IMR-90 (cell line): ENCODE data around the gene CPXM1. TPM values are rescaled to one million over a fixed set of nuclear protein-coding genes. Genes with fewer than 3 reads are reported as not detected.

ENCODE experiments used
- ATAC-seq: fragments of 200-7000 bp; cut with Tn5 transposase; 2 replicates; pipeline ENCODE4 v1.9.1; 2020; ENCODE audit warnings: low read depth, mild to moderate bottlenecking, moderate library complexity
- BruUV-seq: library from RNA; stranded (reverse); fragments of 400-500 nt; replicated peaks from 2 replicates; lab custom pipeline; 2021; lab: Mats Ljungman, UMichigan
- CTCF ChIA-PET: fragments of 300-600 bp; formaldehyde crosslinking; extraction: SDS; loops from one replicate; lab custom pipeline; 2021; ENCODE audit warnings: antibody characterized with exemption; lab: Yijun Ruan, JAX
- POLR2A ChIA-PET: fragments of 300-600 bp; sonication (Branson Sonifier 250); formaldehyde crosslinking; loops from one replicate; lab custom pipeline; 2022; ENCODE audit warnings: antibody characterized with exemption; ENCODE audit not compliant: unreplicated experiment; lab: Charles Lee
- DNase-seq: peaks from one replicate; pipeline ENCODE4 v3.0.0; 2013
- H2AFZ ChIP-seq: replicated peaks from 2 replicates; pipeline ENCODE3; 2013; ENCODE audit warnings: low read length, mild to moderate bottlenecking; ENCODE audit not compliant: poor library complexity
- H2AK5ac ChIP-seq: 2 replicates; pipeline ENCODE4 v1.6.1; 2013; ENCODE audit warnings: low read depth, low read length, inconsistent platforms
- H2AK9ac ChIP-seq: replicated peaks from 2 replicates; pipeline ENCODE3; 2013; ENCODE audit warnings: mild to moderate bottlenecking, low read depth, low read length, moderate library complexity; ENCODE audit not compliant: poor library complexity
- H2BK120ac ChIP-seq: 2 replicates; pipeline ENCODE4 v1.6.1; 2013; ENCODE audit warnings: low read depth, low read length, inconsistent platforms
- H2BK15ac ChIP-seq: 3 replicates; pipeline ENCODE4 v1.6.1; 2013; ENCODE audit warnings: low read depth, low read length, inconsistent platforms
- H2BK20ac ChIP-seq: 2 replicates; pipeline ENCODE4 v1.6.1; 2013; ENCODE audit warnings: low read depth, mild to moderate bottlenecking, inconsistent platforms, low read length, moderate library complexity
- H2BK5ac ChIP-seq: 2 replicates; pipeline ENCODE4 v1.6.1; 2013; ENCODE audit warnings: mild to moderate bottlenecking, low read depth, low read length, inconsistent platforms; ENCODE audit not compliant: poor library complexity, severe bottlenecking
- H3K14ac ChIP-seq: replicated peaks from 2 replicates; pipeline ENCODE4 v1.6.1; 2013; ENCODE audit warnings: low read depth, low read length, inconsistent platforms
- H3K18ac ChIP-seq: 2 replicates; pipeline ENCODE4 v1.6.1; 2013; ENCODE audit warnings: low read depth, low read length, control low read depth
- H3K23ac ChIP-seq: 2 replicates; pipeline ENCODE4 v1.6.1; 2013; ENCODE audit warnings: low read depth, low read length, inconsistent platforms
- H3K27ac ChIP-seq: 2 replicates; pipeline ENCODE4 v1.5.1; 2013; ENCODE audit warnings: mild to moderate bottlenecking, control low read depth, low read length; ENCODE audit not compliant: insufficient read depth
- H3K27me3 ChIP-seq: 2 replicates; pipeline ENCODE4 v1.6.1; 2013; ENCODE audit warnings: low read length; ENCODE audit not compliant: control insufficient read depth, insufficient read depth
- H3K36me3 ChIP-seq: 2 replicates; pipeline ENCODE4 v1.6.1; 2013; ENCODE audit warnings: low read length, mixed read lengths; ENCODE audit not compliant: control insufficient read depth, insufficient read depth
- H3K4ac ChIP-seq: 2 replicates; pipeline ENCODE4 v1.6.1; 2013; ENCODE audit warnings: low read depth, low read length, inconsistent platforms
- H3K4me1 ChIP-seq: 2 replicates; pipeline ENCODE4 v1.6.1; 2013; ENCODE audit warnings: low read length, mixed read lengths; ENCODE audit not compliant: control insufficient read depth, insufficient read depth
- H3K4me2 ChIP-seq: 2 replicates; pipeline ENCODE4 v1.6.1; 2013; ENCODE audit warnings: low read depth, mild to moderate bottlenecking, control low read depth, low read length, moderate library complexity
- H3K4me3 ChIP-seq: 2 replicates; pipeline ENCODE4 v1.5.1; 2013; ENCODE audit warnings: low read depth, mild to moderate bottlenecking, control low read depth, low read length, moderate library complexity; ENCODE audit not compliant: insufficient read depth
- H3K56ac ChIP-seq: 2 replicates; pipeline ENCODE4 v1.6.1; 2013; ENCODE audit warnings: low read length, inconsistent platforms; ENCODE audit not compliant: insufficient read depth; ENCODE audit errors: extremely low read depth
- H3K79me1 ChIP-seq, 2 experiments: 2 replicates each; pipeline ENCODE4 v1.6.1; 2013; ENCODE audit warnings: low read length in 2 of 2, inconsistent platforms in 1 of 2, low read depth in 1 of 2
- H3K9ac ChIP-seq: 2 replicates; pipeline ENCODE4 v1.6.1; 2013; ENCODE audit warnings: low read depth, low read length, control low read depth
- H3K9me1 ChIP-seq: 2 replicates; pipeline ENCODE4 v1.6.1; 2013; ENCODE audit warnings: low read length, inconsistent platforms; ENCODE audit not compliant: insufficient read depth
- H3K9me3 ChIP-seq: 2 replicates; pipeline ENCODE4 v1.6.1; 2013; ENCODE audit warnings: low read length; ENCODE audit not compliant: control insufficient read depth, insufficient read depth
- H4K20me1 ChIP-seq: 2 replicates; pipeline ENCODE4 v1.6.1; 2013; ENCODE audit warnings: low read length, inconsistent platforms; ENCODE audit not compliant: insufficient read depth
- H4K5ac ChIP-seq: 2 replicates; pipeline ENCODE4 v1.6.1; 2013; ENCODE audit warnings: mild to moderate bottlenecking, low read depth, low read length, control low read depth
- H4K8ac ChIP-seq, 2 experiments: 2 replicates each; pipeline ENCODE4 v1.6.1; 2013; ENCODE audit warnings: low read depth in 2 of 2, low read length in 2 of 2, control low read depth in 1 of 2, inconsistent platforms in 1 of 2
- H4K91ac ChIP-seq: 2 replicates; pipeline ENCODE4 v1.6.1; 2013; ENCODE audit warnings: low read depth, low read length, inconsistent platforms; ENCODE audit not compliant: insufficient read depth
- BHLHE40 ChIP-seq: fragments of 150-350 bp; IDR thresholded peaks from 2 replicates; pipeline ENCODE4 v1.6.1; 2016; ENCODE audit warnings: mild to moderate bottlenecking, low read depth, low read length
- CEBPB ChIP-seq: IDR thresholded peaks from 2 replicates; pipeline ENCODE4 v1.6.1; 2012; ENCODE audit warnings: low read depth, low read length, improper control_type of control experiment
- CHD1 ChIP-seq: IDR thresholded peaks from 2 replicates; pipeline ENCODE4 v1.6.1; 2012; ENCODE audit warnings: low read depth, low read length, improper control_type of control experiment
- FOS ChIP-seq: fragments of 150-350 bp; IDR thresholded peaks from 2 replicates; pipeline ENCODE4 v1.6.1; 2016; ENCODE audit warnings: low read depth, low read length
- MAFK ChIP-seq: IDR thresholded peaks from 2 replicates; pipeline ENCODE4 v1.6.1; 2012; ENCODE audit warnings: low read depth, low read length, improper control_type of control experiment
- MAZ ChIP-seq: IDR thresholded peaks from 2 replicates; pipeline ENCODE4 v1.6.1; 2012; ENCODE audit warnings: low read depth, mild to moderate bottlenecking, low read length, improper control_type of control experiment, moderate library complexity, borderline replicate concordance
- MXI1 ChIP-seq: IDR thresholded peaks from 2 replicates; pipeline ENCODE4 v1.6.1; 2012; ENCODE audit warnings: low read depth, mild to moderate bottlenecking, low read length, moderate library complexity, borderline replicate concordance
- NFE2L2 ChIP-seq: fragments of 150-350 bp; IDR thresholded peaks from 2 replicates; pipeline ENCODE4 v1.6.1; 2016; ENCODE audit warnings: low read depth, mild to moderate bottlenecking, low read length
- POLR2A ChIP-seq: IDR thresholded peaks from 2 replicates; pipeline ENCODE4 v1.6.1; 2012; ENCODE audit warnings: mild to moderate bottlenecking, low read depth, low read length
- RAD21 ChIP-seq: IDR thresholded peaks from 2 replicates; pipeline ENCODE4 v1.6.1; 2012; ENCODE audit warnings: low read length, improper control_type of control experiment
- RCOR1 ChIP-seq: IDR thresholded peaks from 2 replicates; pipeline ENCODE4 v1.6.1; 2012; ENCODE audit warnings: mild to moderate bottlenecking, low read length, improper control_type of control experiment; ENCODE audit not compliant: insufficient replicate concordance
- SMC3 ChIP-seq: fragments of 150-350 bp; IDR thresholded peaks from 2 replicates; pipeline ENCODE4 v1.6.1; 2016; ENCODE audit warnings: low read depth, mild to moderate bottlenecking, antibody characterized with exemption, low read length, moderate library complexity
- WGBS, 2 experiments: methylation state at CpG; one replicate each; pipeline versions ENCODE4 v1.1.5 to v1.1.7; 2013; ENCODE audit warnings: missing lambda C conversion rate in 2 of 2; ENCODE audit not compliant: insufficient read length in 1 of 2; ENCODE audit errors: extremely low coverage in 2 of 2; 5-methylcytosine and 5-hydroxymethylcytosine counted together
- dilution Hi-C: fragments of 300-500 bp; cut with HindIII; formaldehyde crosslinking; loops from one replicate; pipeline ENCODE4 v1.14.3; 2018; ENCODE audit warnings: low sequenced_read_pairs; ENCODE audit not compliant: unreplicated experiment
- in situ Hi-C: fragments of 300-500 bp; cut with MboI; formaldehyde crosslinking; loops from 3 replicates; pipeline ENCODE4 v1.14.3; 2019; ENCODE audit warnings: low sequenced_read_pairs, inconsistent platforms, mixed read lengths
- intact Hi-C: fragments of 100-400 bp; cut with micrococcal nuclease; formaldehyde crosslinking; loops from 2 replicates; pipeline ENCODE4 v1.10.0; 2022
- polyA plus RNA-seq, 3 experiments: library from polyadenylated mRNA; depleted of rRNA; stranded (reverse); fragments of >200 nt; gene quantifications; 2 replicates each; pipeline ENCODE4 v1.2.3, GENCODE V29; 2012; ENCODE audit warnings: low replicate concordance in 1 of 3
- total RNA-seq: library from RNA; depleted of rRNA; stranded (reverse); fragments of >200 nt; gene quantifications from 2 replicates; pipeline ENCODE4 v1.2.3, GENCODE V29; 2012
- TF ChIP-seq, protein P1 (sequence below): fragments of 150-350 bp; IDR thresholded peaks from 2 replicates; pipeline ENCODE4 v1.6.1; 2016; ENCODE audit warnings: low read depth, mild to moderate bottlenecking, low read length, moderate library complexity, borderline replicate concordance
- TF ChIP-seq, protein P2 (sequence below): conservative IDR thresholded peaks from 2 replicates; pipeline ENCODE4 v1.5.1; 2012; ENCODE audit warnings: mild to moderate bottlenecking, low read depth, low read length, improper control_type of control experiment
- TF ChIP-seq, protein P3 (sequence below): fragments of 150-350 bp; IDR thresholded peaks from 2 replicates; pipeline ENCODE4 v1.6.1; 2017; ENCODE audit warnings: mild to moderate bottlenecking, antibody characterized with exemption, low read length, low read depth

CPXM1 gene
- total and polyA plus RNA-seq, 2 of the 4 experiments (the other 2 are of a cell fraction), result 1.1 to 4.6 TPM

DNA sequence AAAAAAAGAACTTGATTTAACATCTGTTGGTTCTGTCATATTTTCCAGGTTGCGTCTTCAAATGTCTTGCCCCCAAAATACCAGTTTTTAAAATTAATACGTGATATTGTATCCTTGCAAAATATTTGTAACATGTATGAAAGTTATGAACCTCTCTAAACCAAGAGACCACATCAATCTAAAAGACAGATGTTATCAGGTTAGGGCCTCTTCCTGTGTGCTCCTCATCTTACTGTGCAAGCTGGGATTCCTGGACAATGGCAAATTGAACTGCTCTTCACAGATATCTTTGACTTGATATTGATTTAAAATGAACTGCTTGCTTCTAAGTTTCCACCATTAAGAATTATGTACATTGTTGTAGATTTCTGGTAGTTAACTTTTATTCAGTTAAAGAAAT is 25.3 kb upstream of the CPXM1 start:
- Histone ChIP-seq H3K27me3 (no peaks in the 10 kb centered on the region; the same call in 1 of the 2 replicates), H4K8ac (no peak overlapping the region), H2BK20ac (no peak overlapping the region), H2AFZ (no peak overlapping the region), H3K4me2 (no peak overlapping the region), H3K9me3 (no peaks in the 10 kb centered on the region), H4K20me1 (no peaks in the 10 kb centered on the region), H2AK5ac (no peak overlapping the region), H3K4ac (no peak overlapping the region), H3K9me1 (no peaks in the 10 kb centered on the region; the same call in 1 of the 2 replicates), H4K5ac (no peak overlapping the region), H3K36me3 (no peaks in the 10 kb centered on the region), H3K27ac (no peak overlapping the region), H3K4me1 (peaks cover 3% of the 10 kb centered on the region; the same call in 1 of the 2 replicates), H4K91ac (no peak overlapping the region), H2AK9ac (no peak overlapping the region), H2BK120ac (no peak overlapping the region), H2BK15ac (no peak overlapping the region), H3K9ac (no peak overlapping the region), H3K56ac (no peak overlapping the region), H3K79me1 (no peaks in the 10 kb centered on the region), H2BK5ac (no peak overlapping the region), H3K4me3 (no peak overlapping the region), H3K18ac (no peak overlapping the region), H3K23ac (no peak overlapping the region), H3K14ac (no peak overlapping the region)
- CTCF ChIA-PET, result no interaction called here
- no TSS peak for BruUV-seq
- WGBS, 2 experiments, result no CpG with 5 or more reads among the region's 2 CpGs
- dilution Hi-C loops, result no loop called here
- intact Hi-C loops, result no loop called here
- in situ Hi-C loops, result loop anchor here (25.0 kb wide), 1 partner anchor 313 kb away; the partner anchor contains the start of gene ZNF343
- no peak for DNase-seq
- POLR2A ChIA-PET, result no interaction called here
- no peak for TF ChIP-seq RCOR1
- TF ChIP-seq, protein P1, sequence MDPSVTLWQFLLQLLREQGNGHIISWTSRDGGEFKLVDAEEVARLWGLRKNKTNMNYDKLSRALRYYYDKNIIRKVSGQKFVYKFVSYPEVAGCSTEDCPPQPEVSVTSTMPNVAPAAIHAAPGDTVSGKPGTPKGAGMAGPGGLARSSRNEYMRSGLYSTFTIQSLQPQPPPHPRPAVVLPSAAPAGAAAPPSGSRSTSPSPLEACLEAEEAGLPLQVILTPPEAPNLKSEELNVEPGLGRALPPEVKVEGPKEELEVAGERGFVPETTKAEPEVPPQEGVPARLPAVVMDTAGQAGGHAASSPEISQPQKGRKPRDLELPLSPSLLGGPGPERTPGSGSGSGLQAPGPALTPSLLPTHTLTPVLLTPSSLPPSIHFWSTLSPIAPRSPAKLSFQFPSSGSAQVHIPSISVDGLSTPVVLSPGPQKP, result no peak
- TF ChIP-seq CHD1, result no peak
- TF ChIP-seq MAZ, result no peak
- TF ChIP-seq, protein P2, sequence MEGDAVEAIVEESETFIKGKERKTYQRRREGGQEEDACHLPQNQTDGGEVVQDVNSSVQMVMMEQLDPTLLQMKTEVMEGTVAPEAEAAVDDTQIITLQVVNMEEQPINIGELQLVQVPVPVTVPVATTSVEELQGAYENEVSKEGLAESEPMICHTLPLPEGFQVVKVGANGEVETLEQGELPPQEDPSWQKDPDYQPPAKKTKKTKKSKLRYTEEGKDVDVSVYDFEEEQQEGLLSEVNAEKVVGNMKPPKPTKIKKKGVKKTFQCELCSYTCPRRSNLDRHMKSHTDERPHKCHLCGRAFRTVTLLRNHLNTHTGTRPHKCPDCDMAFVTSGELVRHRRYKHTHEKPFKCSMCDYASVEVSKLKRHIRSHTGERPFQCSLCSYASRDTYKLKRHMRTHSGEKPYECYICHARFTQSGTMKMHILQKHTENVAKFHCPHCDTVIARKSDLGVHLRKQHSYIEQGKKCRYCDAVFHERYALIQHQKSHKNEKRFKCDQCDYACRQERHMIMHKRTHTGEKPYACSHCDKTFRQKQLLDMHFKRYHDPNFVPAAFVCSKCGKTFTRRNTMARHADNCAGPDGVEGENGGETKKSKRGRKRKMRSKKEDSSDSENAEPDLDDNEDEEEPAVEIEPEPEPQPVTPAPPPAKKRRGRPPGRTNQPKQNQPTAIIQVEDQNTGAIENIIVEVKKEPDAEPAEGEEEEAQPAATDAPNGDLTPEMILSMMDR, result no peak
- no peak for TF ChIP-seq MXI1
- no peak for TF ChIP-seq MAFK
- TF ChIP-seq BHLHE40, result no peak
- no peak for TF ChIP-seq SMC3
- no peak for TF ChIP-seq POLR2A
- no peak for TF ChIP-seq CEBPB
- TF ChIP-seq RAD21, result no peak
- no peak for TF ChIP-seq FOS
- TF ChIP-seq, protein P3, sequence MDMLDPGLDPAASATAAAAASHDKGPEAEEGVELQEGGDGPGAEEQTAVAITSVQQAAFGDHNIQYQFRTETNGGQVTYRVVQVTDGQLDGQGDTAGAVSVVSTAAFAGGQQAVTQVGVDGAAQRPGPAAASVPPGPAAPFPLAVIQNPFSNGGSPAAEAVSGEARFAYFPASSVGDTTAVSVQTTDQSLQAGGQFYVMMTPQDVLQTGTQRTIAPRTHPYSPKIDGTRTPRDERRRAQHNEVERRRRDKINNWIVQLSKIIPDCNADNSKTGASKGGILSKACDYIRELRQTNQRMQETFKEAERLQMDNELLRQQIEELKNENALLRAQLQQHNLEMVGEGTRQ, result no peak
- no peak for TF ChIP-seq NFE2L2
- ATAC-seq, result no peak
